ENCODE results near the gene C16orf96. TPM values are rescaled to one million over a fixed set of nuclear protein-coding genes. Genes with fewer than 3 reads are reported as not detected.
A peak's percentile ranks its signal among the peaks of the same experiment; 100 is the strongest.

C16orf96 gene
- total RNA-seq, 1 experiment from 2014 or later: 1.3 TPM

DNA sequence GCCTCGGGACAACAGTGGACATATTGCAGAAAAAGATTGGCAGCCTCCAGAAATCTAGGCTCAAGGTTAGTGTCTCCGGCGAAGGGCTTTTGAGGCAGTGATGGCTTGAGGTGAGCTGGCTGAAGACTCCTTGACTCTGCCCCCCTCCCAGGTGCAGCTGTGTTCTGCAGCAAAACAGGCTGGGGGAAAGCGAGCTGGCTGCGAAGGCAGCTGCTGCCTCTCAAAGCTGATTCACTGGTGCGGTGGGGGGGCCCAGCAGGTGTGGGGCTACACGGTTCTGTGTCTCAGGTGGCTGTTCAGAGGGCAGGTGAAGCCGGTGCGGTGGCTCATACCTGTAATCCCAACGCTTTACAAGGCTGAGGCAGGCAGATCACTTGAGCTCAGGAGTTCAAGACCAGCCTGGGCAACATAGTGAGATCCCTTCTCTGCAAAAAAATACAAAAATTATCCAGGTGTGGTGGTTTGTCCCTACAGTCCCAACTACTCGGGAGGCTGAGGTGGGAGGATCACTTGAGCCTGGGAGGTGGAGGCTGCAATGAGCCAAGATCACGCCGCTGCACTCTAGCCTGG lies 22.9 kb downstream of the C16orf96 start:
- DNase-seq (ENCODE audit: low spot score) (no peak), ATAC-seq (no peak)
- no peak overlapping the region for H3K27ac Mint-ChIP-seq
- H3K27me3 Mint-ChIP-seq (ENCODE audit: low read depth): no peaks in the 10 kb centered on the region
- TF ChIP-seq ZNF121 (CRISPR knock-in tag; IDR thresholded peaks at IDR 0.05): peak; percentile 72; the same call in 1 of the 2 replicates
- TF ChIP-seq TEAD4 (CRISPR knock-in tag; IDR thresholded peaks at IDR 0.05): no peak
- H3K36me3 Mint-ChIP-seq: no peaks in the 10 kb centered on the region
- H3K4me3 Mint-ChIP-seq: no peak overlapping the region
- H3K9me3 Mint-ChIP-seq: no peaks in the 10 kb centered on the region
- H3K4me1 Mint-ChIP-seq: no peaks in the 10 kb centered on the region
- CTCF ChIA-PET: interaction anchor here (1.2 to 3.0 kb wide), 3 partner anchors 31 to 61 kb away, joined by 3 to 9 read pairs (median 6); no protein-coding TSS in a partner anchor
- POLR2A ChIA-PET: interaction anchor here (0.6 to 1.2 kb wide), 2 partner anchors 32 to 284 kb away, joined by 3 read pairs; no protein-coding TSS in a partner anchor

DNA sequence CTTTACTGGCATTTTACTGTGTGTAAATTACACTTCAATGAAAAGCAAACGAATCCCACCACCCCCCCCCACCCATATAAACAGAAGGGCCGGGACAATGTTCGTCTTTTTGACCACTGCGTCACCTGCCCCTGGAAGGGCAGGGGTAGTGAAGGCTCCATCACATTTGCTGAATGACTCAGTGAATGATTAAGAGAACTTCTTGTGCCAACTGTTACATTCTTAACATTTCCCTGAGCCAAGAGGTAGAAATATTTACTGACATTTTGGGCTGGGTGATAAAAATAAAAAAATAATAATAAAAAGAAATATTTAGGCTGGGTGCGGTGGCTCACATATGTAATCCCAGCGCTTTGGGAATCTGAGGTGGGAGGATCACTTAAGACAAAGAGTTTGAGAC lies 24.1 kb downstream of the C16orf96 start:
- no peak overlapping the region for H3K27ac Mint-ChIP-seq
- TF ChIP-seq FOXP1 (CRISPR knock-in tag; IDR thresholded peaks at IDR 0.05; ENCODE audit: borderline replicate concordance) (no peak), JAZF1 (CRISPR knock-in tag; IDR thresholded peaks at IDR 0.05) (no peak), PRRX2 (CRISPR knock-in tag; IDR thresholded peaks at IDR 0.05) (no peak), FOXJ3 (CRISPR knock-in tag; IDR thresholded peaks at IDR 0.05; ENCODE audit: borderline replicate concordance) (no peak), GRHL2 (CRISPR knock-in tag; IDR thresholded peaks at IDR 0.05; ENCODE audit: insufficient replicate concordance, severe bottlenecking) (no peak), ZNF232 (CRISPR knock-in tag; IDR thresholded peaks at IDR 0.05) (no peak), TEAD1 (CRISPR knock-in tag; IDR thresholded peaks at IDR 0.05) (no peak), SMAD3 (CRISPR knock-in tag; IDR thresholded peaks at IDR 0.05; ENCODE audit: borderline replicate concordance) (no peak)
- TF ChIP-seq, protein P1, sequence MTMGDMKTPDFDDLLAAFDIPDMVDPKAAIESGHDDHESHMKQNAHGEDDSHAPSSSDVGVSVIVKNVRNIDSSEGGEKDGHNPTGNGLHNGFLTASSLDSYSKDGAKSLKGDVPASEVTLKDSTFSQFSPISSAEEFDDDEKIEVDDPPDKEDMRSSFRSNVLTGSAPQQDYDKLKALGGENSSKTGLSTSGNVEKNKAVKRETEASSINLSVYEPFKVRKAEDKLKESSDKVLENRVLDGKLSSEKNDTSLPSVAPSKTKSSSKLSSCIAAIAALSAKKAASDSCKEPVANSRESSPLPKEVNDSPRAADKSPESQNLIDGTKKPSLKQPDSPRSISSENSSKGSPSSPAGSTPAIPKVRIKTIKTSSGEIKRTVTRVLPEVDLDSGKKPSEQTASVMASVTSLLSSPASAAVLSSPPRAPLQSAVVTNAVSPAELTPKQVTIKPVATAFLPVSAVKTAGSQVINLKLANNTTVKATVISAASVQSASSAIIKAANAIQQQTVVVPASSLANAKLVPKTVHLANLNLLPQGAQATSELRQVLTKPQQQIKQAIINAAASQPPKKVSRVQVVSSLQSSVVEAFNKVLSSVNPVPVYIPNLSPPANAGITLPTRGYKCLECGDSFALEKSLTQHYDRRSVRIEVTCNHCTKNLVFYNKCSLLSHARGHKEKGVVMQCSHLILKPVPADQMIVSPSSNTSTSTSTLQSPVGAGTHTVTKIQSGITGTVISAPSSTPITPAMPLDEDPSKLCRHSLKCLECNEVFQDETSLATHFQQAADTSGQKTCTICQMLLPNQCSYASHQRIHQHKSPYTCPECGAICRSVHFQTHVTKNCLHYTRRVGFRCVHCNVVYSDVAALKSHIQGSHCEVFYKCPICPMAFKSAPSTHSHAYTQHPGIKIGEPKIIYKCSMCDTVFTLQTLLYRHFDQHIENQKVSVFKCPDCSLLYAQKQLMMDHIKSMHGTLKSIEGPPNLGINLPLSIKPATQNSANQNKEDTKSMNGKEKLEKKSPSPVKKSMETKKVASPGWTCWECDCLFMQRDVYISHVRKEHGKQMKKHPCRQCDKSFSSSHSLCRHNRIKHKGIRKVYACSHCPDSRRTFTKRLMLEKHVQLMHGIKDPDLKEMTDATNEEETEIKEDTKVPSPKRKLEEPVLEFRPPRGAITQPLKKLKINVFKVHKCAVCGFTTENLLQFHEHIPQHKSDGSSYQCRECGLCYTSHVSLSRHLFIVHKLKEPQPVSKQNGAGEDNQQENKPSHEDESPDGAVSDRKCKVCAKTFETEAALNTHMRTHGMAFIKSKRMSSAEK (CRISPR knock-in tag; IDR thresholded peaks at IDR 0.05; ENCODE audit: borderline replicate concordance): no peak
- TF ChIP-seq, protein P2, sequence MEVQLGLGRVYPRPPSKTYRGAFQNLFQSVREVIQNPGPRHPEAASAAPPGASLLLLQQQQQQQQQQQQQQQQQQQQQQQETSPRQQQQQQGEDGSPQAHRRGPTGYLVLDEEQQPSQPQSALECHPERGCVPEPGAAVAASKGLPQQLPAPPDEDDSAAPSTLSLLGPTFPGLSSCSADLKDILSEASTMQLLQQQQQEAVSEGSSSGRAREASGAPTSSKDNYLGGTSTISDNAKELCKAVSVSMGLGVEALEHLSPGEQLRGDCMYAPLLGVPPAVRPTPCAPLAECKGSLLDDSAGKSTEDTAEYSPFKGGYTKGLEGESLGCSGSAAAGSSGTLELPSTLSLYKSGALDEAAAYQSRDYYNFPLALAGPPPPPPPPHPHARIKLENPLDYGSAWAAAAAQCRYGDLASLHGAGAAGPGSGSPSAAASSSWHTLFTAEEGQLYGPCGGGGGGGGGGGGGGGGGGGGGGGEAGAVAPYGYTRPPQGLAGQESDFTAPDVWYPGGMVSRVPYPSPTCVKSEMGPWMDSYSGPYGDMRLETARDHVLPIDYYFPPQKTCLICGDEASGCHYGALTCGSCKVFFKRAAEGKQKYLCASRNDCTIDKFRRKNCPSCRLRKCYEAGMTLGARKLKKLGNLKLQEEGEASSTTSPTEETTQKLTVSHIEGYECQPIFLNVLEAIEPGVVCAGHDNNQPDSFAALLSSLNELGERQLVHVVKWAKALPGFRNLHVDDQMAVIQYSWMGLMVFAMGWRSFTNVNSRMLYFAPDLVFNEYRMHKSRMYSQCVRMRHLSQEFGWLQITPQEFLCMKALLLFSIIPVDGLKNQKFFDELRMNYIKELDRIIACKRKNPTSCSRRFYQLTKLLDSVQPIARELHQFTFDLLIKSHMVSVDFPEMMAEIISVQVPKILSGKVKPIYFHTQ (CRISPR knock-in tag; IDR thresholded peaks at IDR 0.05): no peak
- no peak overlapping the region for H3K4me3 Mint-ChIP-seq
- ATAC-seq: no peak
- no peaks in the 10 kb centered on the region for H3K4me1 Mint-ChIP-seq
- no peaks in the 10 kb centered on the region for H3K36me3 Mint-ChIP-seq
- no peak for DNase-seq (ENCODE audit: low spot score)
- POLR2A ChIA-PET: no interaction called here
- CTCF ChIA-PET: interaction anchor here (3.0 kb wide), 1 partner anchor 32 kb away, joined by 9 read pairs; no protein-coding TSS in a partner anchor
- no peaks in the 10 kb centered on the region for H3K9me3 Mint-ChIP-seq
- no peaks in the 10 kb centered on the region for H3K27me3 Mint-ChIP-seq (ENCODE audit: low read depth)

DNA sequence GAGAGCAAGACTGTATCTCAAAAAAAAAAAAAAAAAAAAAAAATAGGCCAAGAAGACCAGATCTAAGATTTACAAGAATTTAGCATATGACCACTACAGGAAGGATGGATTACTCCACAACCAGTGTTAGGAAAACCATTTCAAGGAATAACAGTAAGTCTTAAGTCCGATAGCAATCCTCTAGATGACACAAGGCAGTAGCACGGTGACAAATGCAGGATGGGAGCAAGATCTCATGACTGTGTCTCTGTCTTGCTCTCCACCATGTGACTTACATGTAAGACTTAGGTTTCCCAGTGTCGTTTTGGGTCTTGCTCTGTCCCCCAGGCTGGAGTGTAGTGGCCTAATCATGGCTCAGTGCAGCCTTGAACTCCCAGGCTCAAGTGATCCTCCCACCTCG lies 27.8 kb downstream of the C16orf96 start:
- no peak overlapping the region for H3K4me3 Mint-ChIP-seq
- peaks cover 5% of the 10 kb centered on the region for H3K36me3 Mint-ChIP-seq
- ChIA-PET CTCF (interaction anchor here (1.6 to 3.1 kb wide), 3 partner anchors 35 to 67 kb away, joined by 6 to 17 read pairs (median 10); partner anchors contain the start of gene MGRN1), POLR2A (interaction anchor here (0.6 to 0.7 kb wide), 2 partner anchors 110 to 250 kb away, joined by 5 to 6 read pairs; no protein-coding TSS in a partner anchor)
- H3K27me3 Mint-ChIP-seq (ENCODE audit: low read depth): peaks cover 7% of the 10 kb centered on the region
- ATAC-seq (no peak), DNase-seq (ENCODE audit: low spot score) (no peak)
- peaks cover 13% of the 10 kb centered on the region for H3K9me3 Mint-ChIP-seq
- TF ChIP-seq, protein P3, sequence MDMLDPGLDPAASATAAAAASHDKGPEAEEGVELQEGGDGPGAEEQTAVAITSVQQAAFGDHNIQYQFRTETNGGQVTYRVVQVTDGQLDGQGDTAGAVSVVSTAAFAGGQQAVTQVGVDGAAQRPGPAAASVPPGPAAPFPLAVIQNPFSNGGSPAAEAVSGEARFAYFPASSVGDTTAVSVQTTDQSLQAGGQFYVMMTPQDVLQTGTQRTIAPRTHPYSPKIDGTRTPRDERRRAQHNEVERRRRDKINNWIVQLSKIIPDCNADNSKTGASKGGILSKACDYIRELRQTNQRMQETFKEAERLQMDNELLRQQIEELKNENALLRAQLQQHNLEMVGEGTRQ (CRISPR knock-in tag; IDR thresholded peaks at IDR 0.05): no peak
- no peak for TF ChIP-seq ESRRA (CRISPR knock-in tag; IDR thresholded peaks at IDR 0.05; ENCODE audit: borderline replicate concordance)
- TF ChIP-seq, protein P4, sequence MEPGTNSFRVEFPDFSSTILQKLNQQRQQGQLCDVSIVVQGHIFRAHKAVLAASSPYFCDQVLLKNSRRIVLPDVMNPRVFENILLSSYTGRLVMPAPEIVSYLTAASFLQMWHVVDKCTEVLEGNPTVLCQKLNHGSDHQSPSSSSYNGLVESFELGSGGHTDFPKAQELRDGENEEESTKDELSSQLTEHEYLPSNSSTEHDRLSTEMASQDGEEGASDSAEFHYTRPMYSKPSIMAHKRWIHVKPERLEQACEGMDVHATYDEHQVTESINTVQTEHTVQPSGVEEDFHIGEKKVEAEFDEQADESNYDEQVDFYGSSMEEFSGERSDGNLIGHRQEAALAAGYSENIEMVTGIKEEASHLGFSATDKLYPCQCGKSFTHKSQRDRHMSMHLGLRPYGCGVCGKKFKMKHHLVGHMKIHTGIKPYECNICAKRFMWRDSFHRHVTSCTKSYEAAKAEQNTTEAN (CRISPR knock-in tag; IDR thresholded peaks at IDR 0.05): no peak
- peaks cover 9% of the 10 kb centered on the region for H3K4me1 Mint-ChIP-seq
- no peak overlapping the region for H3K27ac Mint-ChIP-seq

Data from WTC11 (cell line).